Measurements from ENCODE around the gene IDH3G.
"Not testable (repeated sequence)": the region's sequence is repeated elsewhere in the genome, so short reads cannot be mapped to it uniquely, and the experiment has no call there.

Gene IDH3G

DNA sequence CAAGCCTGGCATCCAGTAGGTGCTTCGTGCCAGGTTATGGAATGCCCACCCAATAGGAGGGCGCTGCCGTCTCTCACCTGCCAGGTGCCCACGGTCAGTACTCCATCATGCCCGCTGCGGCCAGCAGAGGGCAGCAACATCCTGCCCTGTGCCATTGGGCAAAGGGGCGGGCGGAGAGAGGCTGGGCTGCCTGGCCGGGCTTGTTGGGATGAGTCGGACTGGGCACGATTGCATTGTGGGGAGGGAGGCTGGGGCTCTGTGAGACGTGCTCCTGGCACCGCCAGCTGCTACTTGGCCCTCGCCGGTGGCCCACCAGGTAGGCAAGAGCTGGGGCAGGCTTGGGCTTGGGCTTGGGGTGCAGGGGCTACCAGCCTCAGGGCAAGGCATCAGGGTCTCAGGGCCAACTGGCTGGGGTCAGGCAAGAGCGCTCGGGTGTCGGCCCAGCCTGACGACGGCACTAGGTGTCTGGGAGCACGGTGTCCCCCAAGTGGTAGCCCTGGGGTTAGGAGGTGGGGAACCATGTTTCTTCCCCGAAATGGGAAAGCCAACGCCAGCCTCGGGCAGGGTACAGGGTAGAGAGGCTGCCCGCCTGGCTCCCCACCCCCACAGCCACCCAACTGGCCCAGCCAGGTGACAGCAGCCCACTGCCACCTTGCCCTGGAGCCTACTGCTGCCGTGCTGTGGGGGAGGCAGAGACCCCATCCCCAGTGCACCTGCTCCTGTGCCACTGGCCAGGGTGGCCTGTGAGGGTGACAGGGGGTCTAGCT is 30.0 kb downstream of the IDH3G start, which contains the start of gene PLXNB3:
Gene PLXNB3 (plus strand): TSS at position 261 of the 767 bp plus-strand sequence. CDS start 1,287 bp downstream, outside the sequence.
- peak within 1 kb of the TSS; percentile 68 for H3K4me3 ChIP-seq (ENCODE audit: low read depth, low read length)
- DNase-seq (ENCODE audit: low read depth): peak; percentile 42
- TF ChIP-seq, protein P1, sequence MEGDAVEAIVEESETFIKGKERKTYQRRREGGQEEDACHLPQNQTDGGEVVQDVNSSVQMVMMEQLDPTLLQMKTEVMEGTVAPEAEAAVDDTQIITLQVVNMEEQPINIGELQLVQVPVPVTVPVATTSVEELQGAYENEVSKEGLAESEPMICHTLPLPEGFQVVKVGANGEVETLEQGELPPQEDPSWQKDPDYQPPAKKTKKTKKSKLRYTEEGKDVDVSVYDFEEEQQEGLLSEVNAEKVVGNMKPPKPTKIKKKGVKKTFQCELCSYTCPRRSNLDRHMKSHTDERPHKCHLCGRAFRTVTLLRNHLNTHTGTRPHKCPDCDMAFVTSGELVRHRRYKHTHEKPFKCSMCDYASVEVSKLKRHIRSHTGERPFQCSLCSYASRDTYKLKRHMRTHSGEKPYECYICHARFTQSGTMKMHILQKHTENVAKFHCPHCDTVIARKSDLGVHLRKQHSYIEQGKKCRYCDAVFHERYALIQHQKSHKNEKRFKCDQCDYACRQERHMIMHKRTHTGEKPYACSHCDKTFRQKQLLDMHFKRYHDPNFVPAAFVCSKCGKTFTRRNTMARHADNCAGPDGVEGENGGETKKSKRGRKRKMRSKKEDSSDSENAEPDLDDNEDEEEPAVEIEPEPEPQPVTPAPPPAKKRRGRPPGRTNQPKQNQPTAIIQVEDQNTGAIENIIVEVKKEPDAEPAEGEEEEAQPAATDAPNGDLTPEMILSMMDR (IDR thresholded peaks at IDR 0.05; ENCODE audit: control insufficient read depth, extremely low read depth, insufficient read depth): peak; percentile 92

DNA sequence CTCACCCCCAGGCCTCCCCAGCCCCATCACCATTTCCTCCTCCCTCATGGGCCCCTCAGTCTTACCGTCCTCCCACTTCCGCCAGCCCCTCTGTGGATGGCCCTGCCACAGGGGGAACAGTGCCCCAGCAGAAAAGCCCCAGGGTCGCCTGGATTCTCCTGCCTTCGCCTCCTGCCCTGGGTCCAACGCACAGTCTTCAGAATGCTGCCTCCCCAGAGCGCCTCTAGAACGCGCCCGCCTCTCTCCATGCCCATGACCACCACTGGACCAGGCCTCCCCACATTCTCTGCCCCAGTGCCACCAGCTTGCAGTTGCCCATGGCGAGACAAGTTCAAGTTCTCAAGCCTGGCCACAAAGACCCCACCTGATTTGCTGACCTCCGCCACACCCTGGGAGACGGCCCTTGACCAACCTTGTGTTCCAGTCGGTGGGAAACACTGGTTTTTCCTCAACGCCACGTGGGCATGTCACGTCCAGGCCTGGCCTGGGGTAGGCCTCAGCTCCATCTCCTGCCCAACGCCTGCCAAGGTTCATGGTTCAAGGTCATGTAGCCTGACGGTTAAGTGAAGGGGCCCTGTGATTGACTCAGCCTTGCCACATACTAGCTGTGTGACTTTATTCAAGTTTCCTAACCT is 30.8 kb downstream of the IDH3G start:
- TF ChIP-seq, protein P1 (IDR thresholded peaks at IDR 0.05; ENCODE audit: control insufficient read depth, extremely low read depth, insufficient read depth): no peak
- no peak for DNase-seq (ENCODE audit: low read depth)
- H3K4me3 ChIP-seq (ENCODE audit: low read depth, low read length): no peak overlapping the region

DNA sequence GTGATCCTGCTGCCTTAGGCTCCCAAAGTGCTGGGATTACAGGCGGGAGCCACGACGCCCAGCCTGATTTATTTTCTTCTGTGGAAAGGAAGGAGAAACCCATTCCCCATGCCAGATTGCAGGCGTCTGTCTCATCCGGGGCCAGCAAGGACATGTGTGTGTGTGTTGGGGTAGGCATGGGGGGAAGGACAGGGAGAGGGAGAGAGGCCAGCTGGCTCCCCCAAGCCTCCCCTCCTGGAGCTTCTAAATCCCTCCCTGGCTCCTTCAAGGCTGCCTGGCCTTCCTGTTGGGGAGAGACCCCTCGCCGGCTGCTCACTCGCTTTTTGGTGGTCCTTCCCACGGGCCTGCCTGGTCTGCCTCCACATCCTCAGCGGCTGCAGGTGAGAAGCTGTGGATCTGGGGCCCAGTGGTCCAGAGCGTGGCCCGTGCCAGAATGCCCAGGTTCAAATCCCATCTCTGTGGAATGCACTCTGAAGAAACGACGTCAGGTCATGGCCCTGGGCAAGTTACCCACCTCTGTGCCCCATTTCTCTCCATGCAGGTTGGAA is 31.5 kb downstream of the IDH3G start:
- no peak overlapping the region for H3K4me3 ChIP-seq (ENCODE audit: low read depth, low read length)
- no peak for DNase-seq (ENCODE audit: low read depth)
- TF ChIP-seq, protein P1 (IDR thresholded peaks at IDR 0.05; ENCODE audit: control insufficient read depth, extremely low read depth, insufficient read depth): no peak

DNA sequence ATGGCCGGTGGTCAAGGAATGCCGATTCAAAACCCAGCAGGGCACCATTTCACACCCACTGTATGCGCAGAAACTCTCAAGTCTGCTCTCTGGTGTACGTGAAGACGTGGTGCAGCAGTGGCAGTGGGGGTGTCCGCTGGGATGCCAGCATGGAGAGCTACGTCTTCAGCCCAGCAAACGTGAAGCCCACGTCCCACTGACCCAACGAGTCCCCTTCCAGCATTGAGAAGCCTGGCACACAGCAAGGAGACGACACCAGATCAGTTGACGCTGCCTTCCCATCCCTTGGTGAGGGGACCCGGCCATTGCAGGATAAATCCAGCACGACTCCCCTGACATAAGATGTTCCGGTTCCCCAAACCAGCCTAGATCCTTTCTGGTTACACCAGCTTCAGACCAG is 32.3 kb downstream of the IDH3G start:
- no peak overlapping the region for H3K4me3 ChIP-seq (ENCODE audit: low read depth, low read length)
- TF ChIP-seq, protein P1 (IDR thresholded peaks at IDR 0.05; ENCODE audit: control insufficient read depth, extremely low read depth, insufficient read depth): no peak
- DNase-seq (ENCODE audit: low read depth): no peak

DNA sequence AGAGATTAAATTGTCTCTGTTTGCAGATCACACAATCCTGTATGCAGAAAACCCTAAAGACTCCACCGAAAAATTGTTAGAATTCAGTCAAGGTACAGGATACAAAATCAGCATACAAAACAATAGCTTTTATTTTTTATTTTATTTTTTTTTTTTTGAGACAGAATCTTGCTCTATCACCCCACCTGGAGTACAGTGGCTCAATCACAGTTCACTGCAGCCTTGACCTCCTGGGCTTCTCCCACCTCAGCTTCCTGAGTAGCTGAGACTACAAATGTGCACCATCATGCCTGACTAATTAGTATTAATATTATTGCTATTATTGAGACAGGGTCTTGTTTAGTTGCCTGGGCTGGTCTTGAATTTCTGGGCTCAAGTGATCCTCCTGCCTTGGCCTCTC is 39.0 kb downstream of the IDH3G start:
- no peak overlapping the region for H3K4me3 ChIP-seq (ENCODE audit: low read depth, low read length)
- TF ChIP-seq, protein P1 (IDR thresholded peaks at IDR 0.05; ENCODE audit: control insufficient read depth, extremely low read depth, insufficient read depth): no peak
- DNase-seq (ENCODE audit: low read depth): no peak

DNA sequence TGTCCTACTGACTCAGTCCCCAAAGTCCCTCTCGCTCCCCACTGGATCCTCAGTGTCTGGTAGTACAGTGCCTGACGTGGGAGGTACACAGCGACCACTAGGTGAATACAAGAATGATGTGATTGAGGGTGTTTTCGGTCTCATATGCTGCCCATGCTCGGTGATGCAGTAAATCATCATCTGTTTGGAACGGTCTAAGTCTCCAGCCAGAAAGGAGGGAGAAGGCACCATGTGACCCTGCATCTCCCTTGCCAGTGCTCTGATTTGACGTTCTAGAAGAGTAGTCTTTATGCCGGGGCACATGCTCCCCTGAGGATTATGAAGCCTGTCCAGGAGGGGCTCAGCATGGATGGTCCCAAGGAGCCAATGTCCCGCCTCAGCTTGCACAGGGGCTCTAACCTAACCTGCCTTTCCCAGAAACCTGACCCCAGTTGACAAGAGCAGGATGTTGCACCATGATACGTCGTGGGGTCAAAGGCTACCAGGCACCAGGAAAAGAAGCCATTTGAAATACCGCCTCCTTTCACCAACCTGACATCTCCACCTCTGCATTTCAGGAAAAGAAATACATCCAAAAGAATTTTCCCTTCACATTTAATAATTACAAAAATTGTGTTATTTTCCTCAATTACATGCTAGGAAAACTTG is 43.9 kb downstream of the IDH3G start:
- TF ChIP-seq, protein P1 (IDR thresholded peaks at IDR 0.05; ENCODE audit: control insufficient read depth, extremely low read depth, insufficient read depth): no peak
- DNase-seq (ENCODE audit: low read depth): no peak
- H3K4me3 ChIP-seq (ENCODE audit: low read depth, low read length): no peak overlapping the region

DNA sequence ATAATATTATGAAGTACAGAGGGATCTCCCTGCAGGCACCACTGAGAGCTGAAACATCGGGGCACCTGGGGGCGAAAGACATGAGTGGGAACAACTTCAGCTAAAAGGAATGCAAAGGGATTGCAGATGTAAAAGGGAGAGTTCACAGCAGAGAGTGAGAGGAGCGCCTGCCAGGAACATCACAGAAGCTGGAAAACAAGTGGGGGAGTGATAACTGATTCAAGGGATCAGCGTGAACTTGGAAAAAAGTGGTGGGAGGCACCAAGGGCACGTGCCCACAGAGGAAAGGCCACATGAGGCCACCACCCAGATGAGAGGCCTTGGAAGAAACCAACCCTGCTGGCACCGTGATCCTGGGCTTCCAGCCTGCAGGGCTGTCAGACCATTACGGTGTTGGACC is 45.2 kb downstream of the IDH3G start:
- not testable (repeated sequence) for H3K4me3 ChIP-seq (ENCODE audit: low read depth, low read length); DNase-seq (ENCODE audit: low read depth)

DNA sequence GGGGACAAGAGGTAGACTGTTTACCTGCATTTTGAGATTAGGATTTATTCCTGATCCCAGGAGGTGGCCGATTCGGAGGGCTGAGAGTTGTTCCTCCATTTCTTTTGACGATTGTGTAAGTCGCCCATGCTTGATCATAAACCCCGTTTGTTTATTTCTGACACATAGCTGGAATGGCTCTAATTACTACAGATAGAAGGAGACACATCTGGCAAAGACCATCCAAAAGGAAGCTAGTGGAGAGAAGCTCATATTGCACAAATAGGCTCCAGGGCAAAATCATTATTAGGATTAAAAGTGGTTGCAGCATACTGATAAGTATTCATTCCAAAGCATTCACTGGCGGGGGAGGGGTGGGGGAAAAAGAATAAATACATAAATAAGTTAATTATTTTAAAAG is 47.2 kb downstream of the IDH3G start:
- not testable (repeated sequence) for H3K4me3 ChIP-seq (ENCODE audit: low read depth, low read length); DNase-seq (ENCODE audit: low read depth)
